Nephron (organoid): ENCODE measurements around the gene TPPP2.
A peak's percentile ranks its signal among the peaks of the same experiment; 100 is the strongest.
"Not testable (repeated sequence)": the region's sequence is repeated elsewhere in the genome, so short reads cannot be mapped to it uniquely, and the experiment has no call there.

ENCODE experiments used
- H3K27ac Mint-ChIP-seq, 3 experiments: 2 replicates each; pipeline ENCODE4 v1.8.0; 2020; ENCODE audit warnings: mixed read lengths in 3 of 3, mild to moderate bottlenecking in 2 of 3, moderate library complexity in 1 of 3
- H3K27me3 Mint-ChIP-seq: 2 replicates; pipeline ENCODE4 v1.8.0; 2021; ENCODE audit warnings: low read depth, mild to moderate bottlenecking, moderate library complexity, mixed read lengths
- H3K36me3 Mint-ChIP-seq: 2 replicates; pipeline ENCODE4 v1.8.0; 2020; ENCODE audit warnings: low read depth, mixed read lengths
- H3K4me1 Mint-ChIP-seq: 2 replicates; pipeline ENCODE4 v1.8.0; 2020; ENCODE audit warnings: mixed read lengths
- H3K4me3 Mint-ChIP-seq, 3 experiments: 2 replicates each; pipeline ENCODE4 v1.8.0; 2020; ENCODE audit warnings: mild to moderate bottlenecking in 3 of 3, mixed read lengths in 3 of 3, moderate library complexity in 2 of 3
- H3K9me3 Mint-ChIP-seq: 2 replicates; pipeline ENCODE4 v1.8.0; 2020; ENCODE audit warnings: mixed read lengths
- CTCF ChIP-seq, 3 experiments: fragments of 200-600 bp; sonication (generic); IDR thresholded peaks; one replicate each; pipeline ENCODE4 v1.5.0; 2021; ENCODE audit warnings: antibody characterized with exemption in 3 of 3; ENCODE audit not compliant: unreplicated experiment in 3 of 3

The TPPP2 gene

GRCh38 chr14:20998674-20999366 is 31.2 kb upstream of the TPPP2 start, which contains the start of gene SLC39A2:
TSS of gene SLC39A2 (plus strand) at chr14:20999293. CDS start at chr14:20999447, 154 bp downstream.
- Mint-ChIP-seq H3K4me1 (peaks cover 12% of the 10 kb centered on the region), H3K4me3 (peak within 1 kb of the TSS; percentile 45 to 68 (median 61)), H3K27me3 (no peaks in the 10 kb centered on the region), H3K9me3 (no peaks in the 10 kb centered on the region), H3K27ac (peak within 1 kb of the TSS; percentile 60 to 90 (median 70)), H3K36me3 (peaks cover 30% of the 10 kb centered on the region)
- no peak for TF ChIP-seq CTCF (IDR thresholded peaks at IDR 0.05; ENCODE audit: unreplicated experiment in 3 of 3)

- peaks cover 22% of the 10 kb centered on the region for H3K36me3 Mint-ChIP-seq
- no peaks in the 10 kb centered on the region for H3K9me3 Mint-ChIP-seq
- no peak for TF ChIP-seq CTCF (IDR thresholded peaks at IDR 0.05; ENCODE audit: unreplicated experiment in 3 of 3)
- H3K4me1 Mint-ChIP-seq = peaks cover 15% of the 10 kb centered on the region
- H3K27ac Mint-ChIP-seq = peak overlapping the region in 1 of 3 experiments; percentile 90
- no peaks in the 10 kb centered on the region for H3K27me3 Mint-ChIP-seq
- H3K4me3 Mint-ChIP-seq = no peak overlapping the region
Measured at GRCh38 chr14:20999591-20999990, 30.4 kb upstream of the TPPP2 start.

- H3K4me3 Mint-ChIP-seq = no peak overlapping the region
- TF ChIP-seq CTCF (IDR thresholded peaks at IDR 0.05; ENCODE audit: unreplicated experiment in 3 of 3) = no peak
- no peaks in the 10 kb centered on the region for H3K27me3 Mint-ChIP-seq
- no peaks in the 10 kb centered on the region for H3K9me3 Mint-ChIP-seq
- peaks cover 8% of the 10 kb centered on the region for H3K36me3 Mint-ChIP-seq
- no peak overlapping the region for H3K27ac Mint-ChIP-seq
- peaks cover 15% of the 10 kb centered on the region for H3K4me1 Mint-ChIP-seq
Measured at GRCh38 chr14:21001218-21001617, 28.8 kb upstream of the TPPP2 start.

GRCh38 chr14:21003788-21004346 is 26.1 kb upstream of the TPPP2 start:
- Mint-ChIP-seq H3K36me3 (no peaks in the 10 kb centered on the region), H3K4me3 (no peak overlapping the region), H3K9me3 (no peaks in the 10 kb centered on the region), H3K4me1 (peaks cover 15% of the 10 kb centered on the region), H3K27me3 (no peaks in the 10 kb centered on the region), H3K27ac (peak overlapping the region; percentile 44 to 74 (median 54))
- TF ChIP-seq CTCF (IDR thresholded peaks at IDR 0.05; ENCODE audit: unreplicated experiment in 3 of 3) = no peak

GRCh38 chr14:21009721-21010120 is 20.3 kb upstream of the TPPP2 start:
- not testable (repeated sequence) for H3K9me3 Mint-ChIP-seq, H3K27me3 Mint-ChIP-seq, H3K36me3 Mint-ChIP-seq, H3K4me3 Mint-ChIP-seq
- Mint-ChIP-seq H3K27ac (peak overlapping the region; percentile 97), H3K4me1 (peaks cover 13% of the 10 kb centered on the region)

- Mint-ChIP-seq H3K4me1 (peaks cover 22% of the 10 kb centered on the region), H3K27me3 (no peaks in the 10 kb centered on the region), H3K9me3 (no peaks in the 10 kb centered on the region), H3K36me3 (no peaks in the 10 kb centered on the region), H3K4me3 (no peak overlapping the region), H3K27ac (peak overlapping the region; percentile 2 to 79 (median 62))
- TF ChIP-seq CTCF (IDR thresholded peaks at IDR 0.05; ENCODE audit: unreplicated experiment in 3 of 3) = no peak
Measured at GRCh38 chr14:21011136-21011535, 18.9 kb upstream of the TPPP2 start.
